Osteoblast (primary cell): ENCODE data around the gene CD40LG. TPM values are rescaled to one million over a fixed set of nuclear protein-coding genes. Genes with fewer than 3 reads are reported as not detected.

ENCODE experiments used
- DNase-seq: peaks from one replicate; pipeline ENCODE4 v3.0.0; 2011; ENCODE audit warnings: low spot score, mixed read lengths; ENCODE audit not compliant: insufficient read length; ENCODE audit errors: missing footprints
- H2AFZ ChIP-seq: 2 replicates; pipeline ENCODE4 v1.6.0; 2011; ENCODE audit warnings: mild to moderate bottlenecking, low read length
- H3K27ac ChIP-seq: 2 replicates; pipeline ENCODE4 v1.5.1; 2011; ENCODE audit warnings: mild to moderate bottlenecking, low read depth, low read length, moderate library complexity
- H3K27me3 ChIP-seq: 2 replicates; pipeline ENCODE4 v1.6.0; 2012; ENCODE audit warnings: mild to moderate bottlenecking, control low read depth, inconsistent platforms, low read length, moderate library complexity; ENCODE audit not compliant: insufficient read depth
- H3K36me3 ChIP-seq: 2 replicates; pipeline ENCODE4 v1.5.1; 2011; ENCODE audit warnings: mild to moderate bottlenecking, low read length, control low read depth, moderate library complexity; ENCODE audit not compliant: insufficient read depth
- H3K4me1 ChIP-seq: 2 replicates; pipeline ENCODE4 v1.5.1; 2011; ENCODE audit warnings: mild to moderate bottlenecking, low read length, control low read depth, moderate library complexity; ENCODE audit not compliant: insufficient read depth
- H3K4me2 ChIP-seq: 2 replicates; pipeline ENCODE4 v1.6.0; 2011; ENCODE audit warnings: mild to moderate bottlenecking, low read length; ENCODE audit not compliant: insufficient read depth
- H3K4me3 ChIP-seq: fragments of 200-600 bp; sonication (generic); 3 replicates; pipeline ENCODE4 v1.5.1; 2012; ENCODE audit warnings: mild to moderate bottlenecking, low read length, inconsistent platforms; ENCODE audit not compliant: insufficient read depth
- H3K79me2 ChIP-seq: 2 replicates; pipeline ENCODE4 v1.6.0; 2012; ENCODE audit warnings: mild to moderate bottlenecking, low read length, control low read depth, inconsistent platforms; ENCODE audit not compliant: insufficient read depth
- H3K9me3 ChIP-seq: 2 replicates; pipeline ENCODE4 v1.5.1; 2011; ENCODE audit warnings: low read depth, low read length, control low read depth
- H4K20me1 ChIP-seq: 2 replicates; pipeline ENCODE4 v1.6.0; 2012; ENCODE audit warnings: mild to moderate bottlenecking, low read length, control low read depth; ENCODE audit not compliant: insufficient read depth
- CTCF ChIP-seq: IDR thresholded peaks from 2 replicates; pipeline ENCODE4 v1.5.1; 2011; ENCODE audit warnings: mild to moderate bottlenecking, low read depth, low read length, moderate library complexity; ENCODE audit errors: extremely low read depth
- total RNA-seq: library from RNA; depleted of rRNA; stranded (reverse); fragments of >200 nt; gene quantifications from 2 replicates; pipeline ENCODE4 v1.2.3, GENCODE V29; 2012

The CD40LG gene
- total RNA-seq, 1 donor = not detected

GRCh38 chrX:136658151-136658550 lies 10.2 kb downstream of the CD40LG start:
- no peak for TF ChIP-seq CTCF
- Histone ChIP-seq H3K4me3 (no peak overlapping the region), H3K9me3 (no peaks in the 10 kb centered on the region), H3K79me2 (no peaks in the 10 kb centered on the region), H3K4me2 (no peak overlapping the region), H3K4me1 (no peaks in the 10 kb centered on the region), H3K27ac (no peak overlapping the region), H3K36me3 (no peaks in the 10 kb centered on the region), H2AFZ (no peak overlapping the region), H3K27me3 (no peaks in the 10 kb centered on the region), H4K20me1 (no peaks in the 10 kb centered on the region)
- DNase-seq = no peak

- Histone ChIP-seq H3K27me3 (no peaks in the 10 kb centered on the region), H3K4me3 (no peak overlapping the region), H3K27ac (no peak overlapping the region), H3K4me2 (no peak overlapping the region), H3K36me3 (no peaks in the 10 kb centered on the region), H3K79me2 (no peaks in the 10 kb centered on the region), H4K20me1 (no peaks in the 10 kb centered on the region), H3K4me1 (no peaks in the 10 kb centered on the region), H3K9me3 (no peaks in the 10 kb centered on the region), H2AFZ (no peak overlapping the region)
- TF ChIP-seq CTCF = no peak
- DNase-seq = no peak
Measured at GRCh38 chrX:136659174-136659573, 11.2 kb downstream of the CD40LG start.

GRCh38 chrX:136660896-136661295 lies 12.9 kb downstream of the CD40LG start:
- no peak for DNase-seq
- Histone ChIP-seq H3K27ac (no peak overlapping the region), H4K20me1 (no peaks in the 10 kb centered on the region), H2AFZ (no peak overlapping the region), H3K79me2 (no peaks in the 10 kb centered on the region), H3K27me3 (no peaks in the 10 kb centered on the region), H3K36me3 (no peaks in the 10 kb centered on the region), H3K9me3 (peaks cover 5% of the 10 kb centered on the region), H3K4me2 (no peak overlapping the region), H3K4me3 (no peak overlapping the region), H3K4me1 (no peaks in the 10 kb centered on the region)
- TF ChIP-seq CTCF = no peak

- H3K36me3 ChIP-seq = no peaks in the 10 kb centered on the region
Measured at GRCh38 chrX:136662104-136662503, 14.1 kb downstream of the CD40LG start.

More at GRCh38 chrX:136662104-136662503, 14.1 kb downstream of the CD40LG start:
- Histone ChIP-seq H4K20me1 (no peaks in the 10 kb centered on the region), H3K4me3 (no peak overlapping the region), H3K4me2 (no peak overlapping the region), H2AFZ (no peak overlapping the region), H3K4me1 (no peaks in the 10 kb centered on the region), H3K79me2 (no peaks in the 10 kb centered on the region), H3K27ac (no peak overlapping the region), H3K9me3 (peaks cover 5% of the 10 kb centered on the region), H3K27me3 (no peaks in the 10 kb centered on the region)
- DNase-seq = no peak
- no peak for TF ChIP-seq CTCF
